HL-60/S4 (cell line): ENCODE measurements around the gene CBL.
"Not testable (repeated sequence)": the region's sequence is repeated elsewhere in the genome, so short reads cannot be mapped to it uniquely, and the experiment has no call there.

Source experiments
- in situ Hi-C: fragments of 300-500 bp; cut with MboI; formaldehyde crosslinking; loops from 2 replicates; pipeline ENCODE4 v1.14.3; 2022; ENCODE audit warnings: low sequenced_read_pairs

The CBL gene

GRCh38 chr11:119205574-119206510 is at the start of gene CBL:
Gene CBL (plus strand): TSS chr11:119206339. CDS start chr11:119206418, 79 bp downstream.
- in situ Hi-C loops, result no loop called here

GRCh38 chr11:119156496-119156895 is 49.6 kb upstream of the CBL start:
- in situ Hi-C loops, result no loop called here

GRCh38 chr11:119157063-119157462 is 49.1 kb upstream of the CBL start:
- in situ Hi-C loops, result no loop called here

GRCh38 chr11:119158467-119158866 is 47.7 kb upstream of the CBL start:
- in situ Hi-C loops, result no loop called here

- in situ Hi-C loops, result no loop called here
Measured at GRCh38 chr11:119160151-119160550, 46.0 kb upstream of the CBL start.

GRCh38 chr11:119161871-119162270 is 44.3 kb upstream of the CBL start:
- in situ Hi-C loops, result no loop called here

GRCh38 chr11:119166368-119167076 is 39.6 kb upstream of the CBL start:
- in situ Hi-C loops, result no loop called here

- in situ Hi-C loops, result not testable (repeated sequence)
Measured at GRCh38 chr11:119167077-119167458, 39.1 kb upstream of the CBL start.

GRCh38 chr11:119167933-119168332 is 38.2 kb upstream of the CBL start:
- in situ Hi-C loops, result no loop called here

GRCh38 chr11:119168471-119169281 is 37.5 kb upstream of the CBL start, which contains the start of gene NLRX1:
Gene NLRX1 (plus strand): TSS chr11:119168725. CDS start chr11:119171404, 2,679 bp downstream.
- in situ Hi-C loops, result no loop called here

- in situ Hi-C loops, result no loop called here
Measured at GRCh38 chr11:119169282-119169719, 36.8 kb upstream of the CBL start.

- in situ Hi-C loops, result no loop called here
Measured at GRCh38 chr11:119172513-119172912, 33.6 kb upstream of the CBL start.

- in situ Hi-C loops, result no loop called here
Measured at GRCh38 chr11:119173453-119173852, 32.7 kb upstream of the CBL start.

GRCh38 chr11:119175493-119176077 is 30.6 kb upstream of the CBL start:
- in situ Hi-C loops, result no loop called here

GRCh38 chr11:119178166-119178680 is 27.9 kb upstream of the CBL start:
- in situ Hi-C loops, result no loop called here

GRCh38 chr11:119179342-119179741 is 26.8 kb upstream of the CBL start:
- in situ Hi-C loops, result no loop called here

- in situ Hi-C loops, result no loop called here
Measured at GRCh38 chr11:119179983-119180382, 26.2 kb upstream of the CBL start.

- in situ Hi-C loops, result no loop called here
Measured at GRCh38 chr11:119180729-119181676, 25.1 kb upstream of the CBL start.

GRCh38 chr11:119181677-119182412 is 24.3 kb upstream of the CBL start:
- in situ Hi-C loops, result no loop called here
